OCI-LY7 (cell line): ENCODE measurements around the gene MRFAP1.

Experiments used
- EZH2phosphoT487 ChIP-seq: fragments of 200-600 bp; sonication (generic); IDR thresholded peaks from 2 replicates; pipeline ENCODE4 v1.6.1; 2018; ENCODE audit warnings: low read depth, borderline replicate concordance, mild to moderate bottlenecking, mixed run types, antibody characterized with exemption, low read length, moderate library complexity, mixed read lengths
- TF ChIP-seq, protein P1 (sequence below): fragments of 200-600 bp; sonication (generic); conservative IDR thresholded peaks from 2 replicates; pipeline ENCODE4 v1.5.1; 2014; ENCODE audit warnings: mild to moderate bottlenecking, antibody characterized with exemption, low read length, moderate library complexity, mixed read lengths

DNA sequence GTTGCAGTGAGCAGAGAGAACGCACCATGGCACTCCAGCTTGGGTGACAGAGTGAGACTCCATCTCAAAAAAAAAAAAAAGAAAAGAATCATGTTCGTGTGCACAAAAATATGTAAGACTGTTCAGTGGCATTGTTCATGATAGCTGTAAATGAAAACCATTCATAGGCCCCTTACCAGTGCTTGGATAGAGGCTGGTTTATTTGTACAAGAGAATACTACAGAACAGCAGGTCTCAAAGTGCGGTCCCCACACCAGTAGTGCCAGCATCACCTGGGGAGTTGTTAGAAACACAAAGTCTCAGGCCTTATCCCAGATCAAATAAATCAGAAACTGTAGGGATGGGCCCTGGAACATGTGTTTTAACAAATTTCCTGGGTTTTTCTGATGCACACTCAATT, 12.7 kb upstream of the MRFAP1 start:
- TF ChIP-seq, protein P1, sequence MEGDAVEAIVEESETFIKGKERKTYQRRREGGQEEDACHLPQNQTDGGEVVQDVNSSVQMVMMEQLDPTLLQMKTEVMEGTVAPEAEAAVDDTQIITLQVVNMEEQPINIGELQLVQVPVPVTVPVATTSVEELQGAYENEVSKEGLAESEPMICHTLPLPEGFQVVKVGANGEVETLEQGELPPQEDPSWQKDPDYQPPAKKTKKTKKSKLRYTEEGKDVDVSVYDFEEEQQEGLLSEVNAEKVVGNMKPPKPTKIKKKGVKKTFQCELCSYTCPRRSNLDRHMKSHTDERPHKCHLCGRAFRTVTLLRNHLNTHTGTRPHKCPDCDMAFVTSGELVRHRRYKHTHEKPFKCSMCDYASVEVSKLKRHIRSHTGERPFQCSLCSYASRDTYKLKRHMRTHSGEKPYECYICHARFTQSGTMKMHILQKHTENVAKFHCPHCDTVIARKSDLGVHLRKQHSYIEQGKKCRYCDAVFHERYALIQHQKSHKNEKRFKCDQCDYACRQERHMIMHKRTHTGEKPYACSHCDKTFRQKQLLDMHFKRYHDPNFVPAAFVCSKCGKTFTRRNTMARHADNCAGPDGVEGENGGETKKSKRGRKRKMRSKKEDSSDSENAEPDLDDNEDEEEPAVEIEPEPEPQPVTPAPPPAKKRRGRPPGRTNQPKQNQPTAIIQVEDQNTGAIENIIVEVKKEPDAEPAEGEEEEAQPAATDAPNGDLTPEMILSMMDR: no peak
- TF ChIP-seq EZH2phosphoT487: no peak
